Suprapubic skin (tissue), 4 donors: ENCODE data around the gene NOB1. TPM values are rescaled to one million over a fixed set of nuclear protein-coding genes. Genes with fewer than 3 reads are reported as not detected.
A peak's percentile ranks its signal among the peaks of the same experiment; 100 is the strongest.

ENCODE experiments used
- DNase-seq, 2 donors: peaks; one replicate each; pipeline ENCODE4 v3.0.0-alpha.2; 2019; ENCODE audit warnings: low spot score in 2 of 2
- H3K27ac ChIP-seq: fragments of 200-600 bp; sonication (generic); one replicate; pipeline ENCODE4 v1.5.1; 2019
- H3K27me3 ChIP-seq: fragments of 200-600 bp; sonication (generic); one replicate; pipeline ENCODE4 v1.5.1; 2019
- H3K36me3 ChIP-seq: fragments of 200-600 bp; sonication (generic); one replicate; pipeline ENCODE4 v1.5.1; 2019
- H3K4me1 ChIP-seq: fragments of 200-600 bp; sonication (generic); one replicate; pipeline ENCODE4 v1.5.1; 2019
- H3K4me3 ChIP-seq: fragments of 200-600 bp; sonication (generic); one replicate; pipeline ENCODE4 v1.5.1; 2019; ENCODE audit warnings: mild to moderate bottlenecking
- H3K9me3 ChIP-seq: fragments of 200-600 bp; sonication (generic); one replicate; pipeline ENCODE4 v1.5.1; 2019
- CTCF ChIP-seq, 2 donors: fragments of 200-600 bp in 1 of 2; fragments of 450-650 bp in 1 of 2; sonication (generic) in 1 of 2; IDR thresholded peaks; one replicate each; pipeline ENCODE4 v1.5.1; 2016 to 2019; ENCODE audit warnings: antibody characterized with exemption in 2 of 2, mild to moderate bottlenecking in 1 of 2, moderate library complexity in 1 of 2
- EP300 ChIP-seq: sonication (generic); formaldehyde crosslinking; IDR thresholded peaks from one replicate; pipeline ENCODE4 v1.6.1; 2017; ENCODE audit warnings: antibody characterized with exemption
- POLR2A ChIP-seq, 2 donors: fragments of 450-650 bp; IDR thresholded peaks; one replicate each; pipeline ENCODE4 v1.6.1; 2017; ENCODE audit warnings: antibody characterized with exemption in 2 of 2, mild to moderate bottlenecking in 2 of 2, moderate library complexity in 2 of 2
- POLR2AphosphoS5 ChIP-seq, 3 donors: sonication (generic); formaldehyde crosslinking; IDR thresholded peaks; one replicate each; pipeline ENCODE4 v1.6.1; 2017; ENCODE audit warnings: antibody characterized with exemption in 3 of 3
- WGBS: methylation state at CpG from one replicate; pipeline ENCODE4 v1.1.5; 2018; 5-methylcytosine and 5-hydroxymethylcytosine counted together
- total RNA-seq, 4 donors: library from RNA; depleted of rRNA; stranded (reverse); fragments of >200 nt; gene quantifications; one replicate each; pipeline ENCODE4 v1.1.0, GENCODE V29; 2016

The NOB1 gene
- total RNA-seq, 4 donors from 2014 or later, result 45.2 to 62.9 (median 52.1) TPM

GRCh38 chr16:69712277-69712676 lies 42.4 kb downstream of the NOB1 start:
- peak in 1 of 2 donors; percentile 38 for DNase-seq
- Histone ChIP-seq H3K27ac (no peak overlapping the region), H3K36me3 (peaks cover 13% of the 10 kb centered on the region), H3K27me3 (no peaks in the 10 kb centered on the region), H3K4me3 (no peak overlapping the region), H3K4me1 (peaks cover 38% of the 10 kb centered on the region), H3K9me3 (no peaks in the 10 kb centered on the region)
- 69% methylated on average over 4 of the region's 4 CpGs for WGBS
- TF ChIP-seq EP300, result no peak
- TF ChIP-seq POLR2A (IDR thresholded peaks at IDR 0.05), result no peak
- TF ChIP-seq CTCF (IDR thresholded peaks at IDR 0.05), result no peak

GRCh38 chr16:69711115-69711740 lies 43.5 kb downstream of the NOB1 start:
- H3K27ac ChIP-seq, result peak overlapping the region; percentile 56
- 30% methylated on average over 12 of the region's 12 CpGs for WGBS
- H3K27me3 ChIP-seq, result no peaks in the 10 kb centered on the region
- H3K9me3 ChIP-seq, result no peaks in the 10 kb centered on the region
- peaks cover 44% of the 10 kb centered on the region for H3K4me1 ChIP-seq
- peak in 1 of 2 donors; percentile 64 for DNase-seq
- peaks cover 13% of the 10 kb centered on the region for H3K36me3 ChIP-seq
- no peak overlapping the region for H3K4me3 ChIP-seq
- TF ChIP-seq POLR2AphosphoS5 (IDR thresholded peaks at IDR 0.05) (no peak), CTCF (IDR thresholded peaks at IDR 0.05) (no peak), POLR2A (IDR thresholded peaks at IDR 0.05) (no peak), EP300 (no peak)

GRCh38 chr16:69709456-69710084 lies 45.2 kb downstream of the NOB1 start:
- H3K36me3 ChIP-seq, result peaks cover 7% of the 10 kb centered on the region
- no peaks in the 10 kb centered on the region for H3K27me3 ChIP-seq
- no peak overlapping the region for H3K27ac ChIP-seq
- no peaks in the 10 kb centered on the region for H3K9me3 ChIP-seq
- WGBS, result 32% methylated on average over 5 of the region's 5 CpGs
- TF ChIP-seq POLR2A (IDR thresholded peaks at IDR 0.05), result no peak
- TF ChIP-seq CTCF (IDR thresholded peaks at IDR 0.05), result peak; percentile 48 to 73
- no peak overlapping the region for H3K4me3 ChIP-seq
- peak in 1 of 2 donors; percentile 31 for DNase-seq
- H3K4me1 ChIP-seq, result peaks cover 49% of the 10 kb centered on the region

GRCh38 chr16:69707920-69708683 lies 46.6 kb downstream of the NOB1 start:
- Histone ChIP-seq H3K4me1 (peaks cover 48% of the 10 kb centered on the region), H3K36me3 (peaks cover 4% of the 10 kb centered on the region), H3K9me3 (no peaks in the 10 kb centered on the region), H3K27ac (no peak overlapping the region), H3K4me3 (no peak overlapping the region), H3K27me3 (no peaks in the 10 kb centered on the region)
- DNase-seq, result peak in 1 of 2 donors; percentile 13
- WGBS, result 88% methylated on average over 10 of the region's 10 CpGs
- no peak for TF ChIP-seq CTCF (IDR thresholded peaks at IDR 0.05)

- no peak for DNase-seq
- H3K4me1 ChIP-seq, result peaks cover 37% of the 10 kb centered on the region
- no peaks in the 10 kb centered on the region for H3K9me3 ChIP-seq
- no peaks in the 10 kb centered on the region for H3K27me3 ChIP-seq
- H3K36me3 ChIP-seq, result peaks cover 7% of the 10 kb centered on the region
- peak overlapping the region; percentile 55 for H3K27ac ChIP-seq
- 72% methylated on average over 2 of the region's 2 CpGs for WGBS
- no peak for TF ChIP-seq EP300
- TF ChIP-seq CTCF (IDR thresholded peaks at IDR 0.05), result no peak
- no peak for TF ChIP-seq POLR2A (IDR thresholded peaks at IDR 0.05)
- TF ChIP-seq POLR2AphosphoS5 (IDR thresholded peaks at IDR 0.05), result no peak
- no peak overlapping the region for H3K4me3 ChIP-seq
Observed at GRCh38 chr16:69706975-69707340, 47.8 kb downstream of the NOB1 start.
